H1 (cell line): ENCODE measurements around the gene TFF3. TPM values are rescaled to one million over a fixed set of nuclear protein-coding genes. Genes with fewer than 3 reads are reported as not detected.

ENCODE experiments used
- CTCF ChIA-PET: fragments of 300-600 bp; sonication (Branson Sonifier 250); formaldehyde crosslinking; loops from one replicate; lab custom pipeline; 2021; ENCODE audit not compliant: partially characterized antibody; lab: Charles Lee
- POLR2A ChIA-PET: fragments of 300-600 bp; sonication (Branson Sonifier 250); formaldehyde crosslinking; loops from one replicate; lab custom pipeline; 2021; ENCODE audit warnings: inconsistent platforms; ENCODE audit not compliant: partially characterized antibody; lab: Charles Lee
- DNase-seq, 2 experiments: peaks; one replicate each; pipeline versions ENCODE4 v3.0.0 to v3.0.0-alpha.2; 2010 to 2022; ENCODE audit warnings: low spot score in 2 of 2, low read depth in 1 of 2, mixed read lengths in 1 of 2
- FAIRE-seq: peaks from 2 replicates; lab custom pipeline; 2011; peaks lifted over from hg19 to GRCh38; lab: Jason Lieb, UNC
- H2AFZ ChIP-seq: 2 replicates; pipeline ENCODE4 v1.8.1; 2012; ENCODE audit warnings: low read length, inconsistent platforms
- H2AK5ac ChIP-seq: 2 replicates; pipeline ENCODE4 v1.6.1; 2013; ENCODE audit warnings: low read depth, low read length
- H2BK120ac ChIP-seq: replicated peaks from 2 replicates; pipeline ENCODE3; 2013; ENCODE audit warnings: low read depth, low read length, inconsistent platforms
- H2BK12ac ChIP-seq: 2 replicates; pipeline ENCODE4 v1.6.1; 2013; ENCODE audit warnings: low read depth, low read length
- H2BK15ac ChIP-seq: 2 replicates; pipeline ENCODE4 v1.6.1; 2013; ENCODE audit warnings: low read length
- H2BK20ac ChIP-seq: 2 replicates; pipeline ENCODE4 v1.6.1; 2013; ENCODE audit warnings: low read length
- H2BK5ac ChIP-seq: 2 replicates; pipeline ENCODE4 v1.6.1; 2013; ENCODE audit warnings: low read depth, low read length
- H3K14ac ChIP-seq: 2 replicates; pipeline ENCODE4 v1.6.1; 2013; ENCODE audit warnings: inconsistent platforms; ENCODE audit not compliant: insufficient read length
- H3K18ac ChIP-seq: 2 replicates; pipeline ENCODE4 v1.6.1; 2013; ENCODE audit warnings: low read length; ENCODE audit errors: extremely low read depth
- H3K23ac ChIP-seq: 2 replicates; pipeline ENCODE4 v1.6.1; 2013; ENCODE audit warnings: inconsistent platforms; ENCODE audit not compliant: insufficient read length
- H3K23me2 ChIP-seq: 2 replicates; pipeline ENCODE4 v1.6.1; 2013; ENCODE audit warnings: low read depth, low read length
- H3K27ac ChIP-seq: 2 replicates; pipeline ENCODE4 v1.6.1; 2011; ENCODE audit warnings: low read depth, low read length, inconsistent platforms
- H3K27me3 ChIP-seq, 4 experiments: replicated peaks in 1 of 4; 1 replicate in 1 of 4; 2 replicates in 3 of 4; pipeline versions ENCODE4 v1.6.1 to v1.8.1; 2011 to 2013; ENCODE audit warnings: low read length in 3 of 4, mild to moderate bottlenecking in 3 of 4, inconsistent platforms in 2 of 4, mixed read lengths in 2 of 4, moderate library complexity in 1 of 4; ENCODE audit not compliant: control insufficient read depth in 3 of 4, insufficient read depth in 3 of 4; ENCODE audit errors: extremely low read depth in 1 of 4
- H3K36me3 ChIP-seq, 4 experiments: 2 replicates each; pipeline versions ENCODE4 v1.6.1 to v1.8.1; 2011 to 2013; ENCODE audit warnings: mild to moderate bottlenecking in 4 of 4, low read length in 3 of 4, moderate library complexity in 2 of 4, control low read depth in 1 of 4, inconsistent platforms in 1 of 4; ENCODE audit not compliant: insufficient read depth in 4 of 4, control insufficient read depth in 2 of 4
- H3K4ac ChIP-seq: replicated peaks from 2 replicates; pipeline ENCODE3; 2013; ENCODE audit warnings: low read length, low read depth, mixed read lengths, inconsistent platforms; ENCODE audit not compliant: insufficient read length
- H3K4me1 ChIP-seq, 4 experiments: replicated peaks in 1 of 4; 1 replicate in 1 of 4; 2 replicates in 3 of 4; pipeline versions ENCODE4 v1.6.1 to v1.8.1; 2011 to 2013; ENCODE audit warnings: low read length in 3 of 4, inconsistent platforms in 2 of 4, mixed read lengths in 1 of 4; ENCODE audit not compliant: insufficient read depth in 4 of 4, control insufficient read depth in 3 of 4
- H3K4me2 ChIP-seq, 2 experiments: 2 replicates each; pipeline versions ENCODE4 v1.6.1 to v1.8.1; 2011 to 2013; ENCODE audit warnings: low read depth in 2 of 2, low read length in 2 of 2, control low read depth in 1 of 2, inconsistent platforms in 1 of 2, mild to moderate bottlenecking in 1 of 2; ENCODE audit not compliant: insufficient read depth in 1 of 2
- H3K4me3 ChIP-seq, 4 experiments: fragments of 200-600, 300-600 bp in 1 of 4; sonication (generic), shearing (Covaris generic), sonication (Bioruptor Twin) in 1 of 4; 2 replicates each; pipeline versions ENCODE4 v1.5.1 to v1.8.1; 2011 to 2016; ENCODE audit warnings: low read length in 4 of 4, low read depth in 3 of 4, control low read depth in 2 of 4, inconsistent platforms in 2 of 4, mild to moderate bottlenecking in 2 of 4, mixed read lengths in 1 of 4, moderate library complexity in 1 of 4; ENCODE audit not compliant: insufficient read depth in 2 of 4; ENCODE audit errors: extremely low read depth in 1 of 4
- H3K56ac ChIP-seq: replicated peaks from 2 replicates; pipeline ENCODE3; 2013; ENCODE audit warnings: low read depth, mild to moderate bottlenecking, mixed read lengths, low read length, inconsistent platforms; ENCODE audit not compliant: insufficient read length
- H3K79me1 ChIP-seq: 2 replicates; pipeline ENCODE4 v1.6.1; 2013; ENCODE audit warnings: low read depth, low read length, control low read depth
- H3K79me2 ChIP-seq, 2 experiments: 2 replicates each; pipeline versions ENCODE4 v1.6.1 to v1.8.1; 2012 to 2013; ENCODE audit warnings: low read length in 2 of 2, mild to moderate bottlenecking in 2 of 2, inconsistent platforms in 1 of 2; ENCODE audit not compliant: insufficient read depth in 2 of 2, control insufficient read depth in 1 of 2
- H3K9ac ChIP-seq, 4 experiments: replicated peaks in 1 of 4; 1 replicate in 1 of 4; 2 replicates in 3 of 4; pipeline versions ENCODE4 v1.6.1 to v1.8.1; 2011 to 2013; ENCODE audit warnings: low read depth in 3 of 4, low read length in 3 of 4, control low read depth in 2 of 4, mild to moderate bottlenecking in 2 of 4, moderate library complexity in 2 of 4, inconsistent platforms in 1 of 4; ENCODE audit errors: extremely low read depth in 1 of 4
- H3K9me3 ChIP-seq, 2 experiments: 2 replicates each; pipeline versions ENCODE4 v1.6.1 to v1.8.1; 2012 to 2013; ENCODE audit warnings: mild to moderate bottlenecking in 2 of 2, moderate library complexity in 2 of 2, control low read depth in 1 of 2, inconsistent platforms in 1 of 2, low read depth in 1 of 2, low read length in 1 of 2, mixed read lengths in 1 of 2; ENCODE audit not compliant: insufficient read depth in 2 of 2
- H4K20me1 ChIP-seq, 2 experiments: replicated peaks in 1 of 2; 2 replicates each; pipeline versions ENCODE3 to v1.8.1; 2011 to 2013; ENCODE audit warnings: inconsistent platforms in 2 of 2, low read length in 2 of 2, mild to moderate bottlenecking in 1 of 2; ENCODE audit not compliant: insufficient read depth in 2 of 2, control insufficient read depth in 1 of 2
- H4K5ac ChIP-seq: 2 replicates; pipeline ENCODE4 v1.6.1; 2013; ENCODE audit warnings: low read length, low read depth, mixed read lengths, inconsistent platforms; ENCODE audit not compliant: insufficient read length
- H4K8ac ChIP-seq: 2 replicates; pipeline ENCODE4 v1.8.0; 2013; ENCODE audit warnings: mild to moderate bottlenecking, moderate library complexity, low read length, inconsistent platforms; ENCODE audit not compliant: insufficient read depth; ENCODE audit errors: extremely low read depth
- H4K91ac ChIP-seq: replicated peaks from 2 replicates; pipeline ENCODE3; 2013; ENCODE audit warnings: low read length, mixed read lengths, inconsistent platforms; ENCODE audit not compliant: insufficient read length
- BCL11A ChIP-seq, 2 experiments: IDR thresholded peaks; one replicate each; pipeline ENCODE4 v1.6.1; 2011; ENCODE audit warnings: low read depth in 2 of 2, low read length in 2 of 2, mild to moderate bottlenecking in 2 of 2
- FOSL1 ChIP-seq: IDR thresholded peaks from 2 replicates; pipeline ENCODE4 v1.6.1; 2011; ENCODE audit warnings: mild to moderate bottlenecking, low read depth, low read length, moderate library complexity; ENCODE audit not compliant: insufficient read depth
- SAP30 ChIP-seq: fragments of 300-600 bp; sonication (generic); IDR thresholded peaks from 2 replicates; pipeline ENCODE4 v1.7.1; 2012; ENCODE audit warnings: low read length, moderate library complexity, mild to moderate bottlenecking, inconsistent platforms; ENCODE audit not compliant: insufficient read depth, insufficient replicate concordance
- SP2 ChIP-seq: IDR thresholded peaks from 2 replicates; pipeline ENCODE4 v1.6.1; 2012; ENCODE audit warnings: mild to moderate bottlenecking, low read length, inconsistent platforms
- WGBS, 2 experiments: shearing (Covaris generic) in 1 of 2; methylation state at CpG; one replicate each; pipeline versions ENCODE4 v1.1.6 to v1.1.7; 2013 to 2015; ENCODE audit warnings: low lambda C conversion rate in 2 of 2, mixed read lengths in 2 of 2, inconsistent platforms in 1 of 2, low coverage in 1 of 2, missing lambda C conversion rate in 1 of 2; ENCODE audit not compliant: insufficient replicate concordance in 2 of 2, insufficient coverage in 1 of 2, insufficient read length in 1 of 2; ENCODE audit errors: extremely low coverage in 1 of 2, missing lambda C conversion rate in 1 of 2; 5-methylcytosine and 5-hydroxymethylcytosine counted together
- polyA plus RNA-seq, 7 experiments: library from polyadenylated mRNA; depleted of rRNA in 3 of 7; stranded (reverse) in 5 of 7; unstranded in 2 of 7; fragments of >200 nt in 5 of 7; fragments of 200-250 nt in 2 of 7; gene quantifications; 1 replicate in 5 of 7; 2 replicates in 1 of 7; 4 replicates in 1 of 7; pipeline versions ENCODE4 v1.2.1 to v1.2.3, GENCODE V29; 2011 to 2013; ENCODE audit warnings: missing spikeins in 2 of 7, mixed read lengths in 2 of 7
- total RNA-seq: library from RNA; stranded (reverse); fragmentation: NEBNext Ultra II Directional; extraction: Animal tissue kit (Norgen Biotek cat#: 25700); gene quantifications from 2 replicates; pipeline ENCODE4 v1.2.1, GENCODE V29; 2021

The TFF3 gene
- total and polyA plus RNA-seq, 2 of the 8 experiments (the other 6 are each of a cell fraction or from before 2014, with no cell fraction given): 1.7 to 6.7 TPM

- no peak overlapping the region for H2AFZ ChIP-seq
- no peaks in the 10 kb centered on the region for H4K20me1 ChIP-seq
- no peak for DNase-seq
- no peaks in the 10 kb centered on the region for H3K79me1 ChIP-seq
- FAIRE-seq: no peak
- TF ChIP-seq BCL11A (IDR thresholded peaks at IDR 0.05; ENCODE audit: low read depth in 2 of 2, low read length in 2 of 2) (no peak), FOSL1 (no peak), SP2 (no peak), SAP30 (no peak)
- TF ChIP-seq, all 59 proteins: peak for 0
- Histone ChIP-seq H2BK20ac (no peak overlapping the region), H4K8ac (no peak overlapping the region), H2BK12ac (no peak overlapping the region), H2BK120ac (no peak overlapping the region), H2AK5ac (no peak overlapping the region), H4K91ac (no peak overlapping the region), H3K18ac (no peak overlapping the region; the same call in 1 of the 2 replicates), H4K5ac (no peak overlapping the region), H3K27ac (no peak overlapping the region), H3K4me3 (no peak overlapping the region), H3K27me3 (no peaks in the 10 kb centered on the region), H3K79me2 (no peaks in the 10 kb centered on the region), H3K9me3 (no peaks in the 10 kb centered on the region), H3K56ac (no peak overlapping the region), H3K9ac (no peak overlapping the region), H3K4me1 (no peaks in the 10 kb centered on the region), H2BK15ac (no peak overlapping the region), H3K23ac (no peak overlapping the region), H3K14ac (no peak overlapping the region), H3K4me2 (no peak overlapping the region), H3K36me3 (no peaks in the 10 kb centered on the region), H3K23me2 (no peaks in the 10 kb centered on the region), H3K4ac (no peak overlapping the region), H2BK5ac (no peak overlapping the region)
- ChIA-PET CTCF (no interaction called here), POLR2A (no interaction called here)
- WGBS, 2 experiments: 83% methylated on average over 10 of the region's 11 CpGs; no CpG with 5 or more reads in 1 of the 2 experiments
These were observed 36.6 kb upstream of the TFF3 start for GRCh38 chr21:42351626-42352440.
